ENCODE measurements around the gene SPIB. TPM values are rescaled to one million over a fixed set of nuclear protein-coding genes. Genes with fewer than 3 reads are reported as not detected.

The SPIB gene
- total RNA-seq, 2 donors from 2014 or later, result not detected

GRCh38 chr19:50381881-50382729, 36.6 kb upstream of the SPIB start:
- Histone ChIP-seq H3K4me3 (no peak overlapping the region), H3K27me3 (no peaks in the 10 kb centered on the region), H3K4me1 (peaks cover 0 to 37% of the 10 kb centered on the region in 2 donors), H3K36me3 (peaks cover 53% of the 10 kb centered on the region), H3K27ac (no peak overlapping the region), H3K9me3 (no peaks in the 10 kb centered on the region)
- DNase-seq (ENCODE audit: low spot score), result no peak
- no peak for TF ChIP-seq CTCF (IDR thresholded peaks at IDR 0.05)

GRCh38 chr19:50383001-50383851, 35.5 kb upstream of the SPIB start:
- peaks cover 0 to 33% of the 10 kb centered on the region in 2 donors for H3K4me1 ChIP-seq
- H3K36me3 ChIP-seq, result peaks cover 46% of the 10 kb centered on the region
- DNase-seq (ENCODE audit: low spot score), result no peak
- peak overlapping the region; percentile 56 to 78 for H3K4me3 ChIP-seq
- H3K27me3 ChIP-seq, result no peaks in the 10 kb centered on the region
- no peak for TF ChIP-seq CTCF (IDR thresholded peaks at IDR 0.05)
- H3K9me3 ChIP-seq, result no peaks in the 10 kb centered on the region
- H3K27ac ChIP-seq, result peak overlapping the region; percentile 82 to 88

- no peak for TF ChIP-seq CTCF (IDR thresholded peaks at IDR 0.05)
- Histone ChIP-seq H3K4me3 (peak within 1 kb of the TSS; percentile 56 to 78), H3K27me3 (no peaks in the 10 kb centered on the region), H3K36me3 (peaks cover 37% of the 10 kb centered on the region), H3K4me1 (peaks cover 0 to 33% of the 10 kb centered on the region in 2 donors), H3K9me3 (no peaks in the 10 kb centered on the region), H3K27ac (peak within 1 kb of the TSS; percentile 82 to 88)
- DNase-seq (ENCODE audit: low spot score), result peak; percentile 97
Measured at GRCh38 chr19:50383852-50384684, 34.7 kb upstream of the SPIB start, which contains the start of gene POLD1. Gene POLD1 (plus strand): TSS chr19:50384347. CDS start chr19:50398852, 14,505 bp downstream.

GRCh38 chr19:50384685-50385535, 33.8 kb upstream of the SPIB start:
- Histone ChIP-seq H3K9me3 (no peaks in the 10 kb centered on the region), H3K27me3 (no peaks in the 10 kb centered on the region), H3K27ac (peak overlapping the region; percentile 82 to 88), H3K4me3 (peak overlapping the region; percentile 56 to 78), H3K4me1 (peaks cover 0 to 30% of the 10 kb centered on the region in 2 donors), H3K36me3 (peaks cover 29% of the 10 kb centered on the region)
- TF ChIP-seq CTCF (IDR thresholded peaks at IDR 0.05), result no peak
- DNase-seq (ENCODE audit: low spot score), result no peak
